GM23338 (cell line): ENCODE data around the gene HGD. TPM values are rescaled to one million over a fixed set of nuclear protein-coding genes. Genes with fewer than 3 reads are reported as not detected.

Experiments
- ATAC-seq: fragments of 200-7000 bp; cut with Tn5 transposase; 3 replicates; pipeline ENCODE4 v1.9.1; 2020
- DNase-seq: peaks from one replicate; pipeline ENCODE4 v3.0.0-alpha.2; 2015; ENCODE audit warnings: low spot score
- H2AFZ ChIP-seq: fragments of 200-600 bp; sonication (generic); 2 replicates; pipeline ENCODE4 v1.8.0; 2016; ENCODE audit warnings: antibody characterized with exemption, mild to moderate bottlenecking, moderate library complexity
- H3F3A ChIP-seq: fragments of 200-600 bp; sonication (generic); replicated peaks from 2 replicates; pipeline ENCODE4 v1.8.0; 2017; ENCODE audit warnings: antibody characterized with exemption, mixed run types, low read depth
- H3K27ac ChIP-seq: fragments of 200-600 bp; sonication (generic); 2 replicates; pipeline ENCODE4 v1.6.1; 2016; ENCODE audit warnings: low read depth
- H3K27me3 ChIP-seq: fragments of 200-600 bp; sonication (generic); 2 replicates; pipeline ENCODE4 v1.8.0; 2016; ENCODE audit warnings: mild to moderate bottlenecking, mixed run types, moderate library complexity; ENCODE audit not compliant: insufficient read depth
- H3K36me3 ChIP-seq: fragments of 200-600 bp; sonication (generic); 2 replicates; pipeline ENCODE4 v1.8.0; 2016; ENCODE audit warnings: mild to moderate bottlenecking; ENCODE audit not compliant: insufficient read depth
- H3K4me1 ChIP-seq: fragments of 200-600 bp; sonication (generic); 2 replicates; pipeline ENCODE4 v1.8.0; 2016; ENCODE audit warnings: mild to moderate bottlenecking, moderate library complexity; ENCODE audit not compliant: insufficient read depth
- H3K4me2 ChIP-seq: fragments of 200-600 bp; sonication (generic); 2 replicates; pipeline ENCODE4 v1.7.1; 2017; ENCODE audit warnings: mixed run types
- H3K4me3 ChIP-seq: fragments of 200-600 bp; sonication (generic); 2 replicates; pipeline ENCODE4 v1.6.1; 2016; ENCODE audit warnings: mixed run types
- H3K79me2 ChIP-seq: fragments of 200-600 bp; sonication (generic); replicated peaks from 2 replicates; pipeline ENCODE4 v1.8.0; 2017; ENCODE audit warnings: mild to moderate bottlenecking; ENCODE audit not compliant: insufficient read depth
- H3K9me2 ChIP-seq: fragments of 200-600 bp; sonication (generic); 2 replicates; pipeline ENCODE4 v1.8.0; 2017; ENCODE audit not compliant: insufficient read depth
- H4K20me1 ChIP-seq: fragments of 200-600 bp; sonication (generic); replicated peaks from 2 replicates; pipeline ENCODE4 v1.8.0; 2017; ENCODE audit warnings: mild to moderate bottlenecking; ENCODE audit not compliant: insufficient read depth
- H3K27ac Mint-ChIP-seq: 2 replicates; pipeline ENCODE4 v1.8.0; 2020; ENCODE audit warnings: inconsistent platforms, mild to moderate bottlenecking, moderate library complexity, mixed read lengths
- H3K27me3 Mint-ChIP-seq: 3 replicates; pipeline ENCODE4 v1.8.0; 2022; ENCODE audit warnings: low read depth, mild to moderate bottlenecking, moderate library complexity, mixed read lengths, inconsistent platforms; ENCODE audit not compliant: insufficient read depth, poor library complexity
- H3K36me3 Mint-ChIP-seq: 3 replicates; pipeline ENCODE4 v1.8.0; 2021; ENCODE audit warnings: low read depth, mild to moderate bottlenecking, inconsistent platforms, moderate library complexity, mixed read lengths
- H3K4me1 Mint-ChIP-seq: 3 replicates; pipeline ENCODE4 v1.8.0; 2020; ENCODE audit warnings: mild to moderate bottlenecking, inconsistent platforms, mixed read lengths
- H3K4me3 Mint-ChIP-seq: 3 replicates; pipeline ENCODE4 v1.8.0; 2021; ENCODE audit warnings: moderate library complexity, mild to moderate bottlenecking, inconsistent platforms, mixed read lengths
- H3K9me3 Mint-ChIP-seq: 3 replicates; pipeline ENCODE4 v1.8.0; 2020; ENCODE audit warnings: moderate library complexity, mild to moderate bottlenecking, inconsistent platforms, mixed read lengths
- CTCF ChIP-seq, 2 experiments: fragments of 200-600 bp in 1 of 2; sonication (generic) in 1 of 2; conservative IDR thresholded peaks; 2 replicates each; pipeline versions ENCODE4 v1.5.1 to v1.6.1; 2016 to 2017; ENCODE audit warnings: antibody characterized with exemption in 2 of 2, low read depth in 2 of 2, mild to moderate bottlenecking in 2 of 2, moderate library complexity in 1 of 2
- EZH2phosphoT487 ChIP-seq: fragments of 200-600 bp; sonication (generic); IDR thresholded peaks from one replicate; pipeline ENCODE4 v1.8.1; 2018; ENCODE audit warnings: antibody characterized with exemption; ENCODE audit not compliant: unreplicated experiment
- NANOG ChIP-seq: IDR thresholded peaks from 2 replicates; pipeline ENCODE4 v1.6.1; 2016; ENCODE audit warnings: antibody characterized with exemption, borderline replicate concordance
- STAT1 ChIP-seq: IDR thresholded peaks from one replicate; pipeline ENCODE4 v1.6.1; 2016; ENCODE audit warnings: antibody characterized with exemption; ENCODE audit not compliant: unreplicated experiment
- ZNF114 ChIP-seq: fragments of 250-450 bp; sonication (Bioruptor Pico); IDR thresholded peaks from 2 replicates; pipeline ENCODE4 v1.5.0; 2020; ENCODE audit warnings: mild to moderate bottlenecking, moderate library complexity
- polyA plus RNA-seq: library from polyadenylated mRNA; unstranded; fragments of >200 nt; fragmentation: Nextera tagmentation; extraction: Ambion mirVana; gene quantifications from 2 replicates; pipeline ENCODE4 v1.2.1, GENCODE V29; 2016
- total RNA-seq: library from RNA; depleted of rRNA; stranded (reverse); fragments of >200 nt; shearing (Covaris generic); gene quantifications from 2 replicates; pipeline ENCODE4 v1.2.3, GENCODE V29; 2014
- TF ChIP-seq, protein P1 (sequence below): IDR thresholded peaks from 2 replicates; pipeline ENCODE4 v1.6.1; 2016; ENCODE audit warnings: antibody characterized with exemption
- TF ChIP-seq, protein P2 (sequence below): IDR thresholded peaks from one replicate; pipeline ENCODE4 v1.6.1; 2018; ENCODE audit warnings: antibody characterized with exemption; ENCODE audit not compliant: unreplicated experiment

HGD gene
- total and polyA plus RNA-seq, 2 experiments from 2014 or later, result not detected

DNA sequence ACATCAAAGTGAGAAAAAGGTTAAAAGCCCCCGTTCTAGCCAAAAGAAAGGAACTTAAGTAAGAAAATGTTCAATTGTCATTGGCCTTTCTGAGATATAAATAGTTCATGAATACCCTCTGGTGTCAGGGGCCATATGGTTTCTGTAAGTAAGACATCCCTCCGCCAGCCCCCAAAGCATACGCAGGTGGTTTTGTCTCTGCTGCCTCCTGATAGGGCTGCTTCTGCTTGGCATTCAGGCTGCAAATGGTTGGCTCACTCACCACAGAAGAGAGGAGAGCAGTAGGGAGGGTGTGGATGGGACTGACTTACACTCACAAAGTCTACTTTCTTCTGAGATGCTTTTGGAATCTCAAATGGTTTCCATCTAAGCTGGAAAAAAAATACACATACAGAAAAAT, 29.8 kb downstream of the HGD start (continued):
- TF ChIP-seq CTCF (conservative IDR thresholded peaks at IDR 0.05; ENCODE audit: low read depth in 2 of 2), result no peak
- TF ChIP-seq, protein P1, sequence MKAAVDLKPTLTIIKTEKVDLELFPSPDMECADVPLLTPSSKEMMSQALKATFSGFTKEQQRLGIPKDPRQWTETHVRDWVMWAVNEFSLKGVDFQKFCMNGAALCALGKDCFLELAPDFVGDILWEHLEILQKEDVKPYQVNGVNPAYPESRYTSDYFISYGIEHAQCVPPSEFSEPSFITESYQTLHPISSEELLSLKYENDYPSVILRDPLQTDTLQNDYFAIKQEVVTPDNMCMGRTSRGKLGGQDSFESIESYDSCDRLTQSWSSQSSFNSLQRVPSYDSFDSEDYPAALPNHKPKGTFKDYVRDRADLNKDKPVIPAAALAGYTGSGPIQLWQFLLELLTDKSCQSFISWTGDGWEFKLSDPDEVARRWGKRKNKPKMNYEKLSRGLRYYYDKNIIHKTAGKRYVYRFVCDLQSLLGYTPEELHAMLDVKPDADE, result no peak

DNA sequence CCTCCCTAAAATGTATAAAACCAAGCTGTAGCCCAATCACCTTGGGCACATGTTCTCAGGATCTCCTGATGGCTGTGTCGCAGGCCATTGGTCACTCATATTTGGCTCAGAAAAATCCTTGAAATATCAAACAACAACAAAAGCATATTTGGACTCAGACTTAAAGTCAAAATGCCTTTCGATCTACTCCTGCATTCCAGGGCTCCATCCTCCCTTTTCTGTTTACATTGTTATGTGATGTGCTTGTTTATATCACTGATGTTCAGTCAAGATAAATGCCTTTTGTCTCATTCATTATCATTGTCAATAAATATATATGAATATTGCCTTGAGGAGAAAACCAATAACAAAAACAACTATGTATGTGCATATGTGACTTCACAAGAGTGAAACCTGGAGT, 31.7 kb downstream of the HGD start:
- DNase-seq (no peak), ATAC-seq (no peak)
- TF ChIP-seq STAT1, result no peak
- TF ChIP-seq NANOG, result no peak
- TF ChIP-seq ZNF114 (CRISPR knock-in tag), result no peak
- TF ChIP-seq EZH2phosphoT487, result no peak
- TF ChIP-seq, protein P2, sequence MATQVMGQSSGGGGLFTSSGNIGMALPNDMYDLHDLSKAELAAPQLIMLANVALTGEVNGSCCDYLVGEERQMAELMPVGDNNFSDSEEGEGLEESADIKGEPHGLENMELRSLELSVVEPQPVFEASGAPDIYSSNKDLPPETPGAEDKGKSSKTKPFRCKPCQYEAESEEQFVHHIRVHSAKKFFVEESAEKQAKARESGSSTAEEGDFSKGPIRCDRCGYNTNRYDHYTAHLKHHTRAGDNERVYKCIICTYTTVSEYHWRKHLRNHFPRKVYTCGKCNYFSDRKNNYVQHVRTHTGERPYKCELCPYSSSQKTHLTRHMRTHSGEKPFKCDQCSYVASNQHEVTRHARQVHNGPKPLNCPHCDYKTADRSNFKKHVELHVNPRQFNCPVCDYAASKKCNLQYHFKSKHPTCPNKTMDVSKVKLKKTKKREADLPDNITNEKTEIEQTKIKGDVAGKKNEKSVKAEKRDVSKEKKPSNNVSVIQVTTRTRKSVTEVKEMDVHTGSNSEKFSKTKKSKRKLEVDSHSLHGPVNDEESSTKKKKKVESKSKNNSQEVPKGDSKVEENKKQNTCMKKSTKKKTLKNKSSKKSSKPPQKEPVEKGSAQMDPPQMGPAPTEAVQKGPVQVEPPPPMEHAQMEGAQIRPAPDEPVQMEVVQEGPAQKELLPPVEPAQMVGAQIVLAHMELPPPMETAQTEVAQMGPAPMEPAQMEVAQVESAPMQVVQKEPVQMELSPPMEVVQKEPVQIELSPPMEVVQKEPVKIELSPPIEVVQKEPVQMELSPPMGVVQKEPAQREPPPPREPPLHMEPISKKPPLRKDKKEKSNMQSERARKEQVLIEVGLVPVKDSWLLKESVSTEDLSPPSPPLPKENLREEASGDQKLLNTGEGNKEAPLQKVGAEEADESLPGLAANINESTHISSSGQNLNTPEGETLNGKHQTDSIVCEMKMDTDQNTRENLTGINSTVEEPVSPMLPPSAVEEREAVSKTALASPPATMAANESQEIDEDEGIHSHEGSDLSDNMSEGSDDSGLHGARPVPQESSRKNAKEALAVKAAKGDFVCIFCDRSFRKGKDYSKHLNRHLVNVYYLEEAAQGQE, result no peak
- TF ChIP-seq, protein P1, result no peak

More for the DNA sequence above, 31.7 kb downstream of the HGD start:
- H3K27me3 Mint-ChIP-seq, result peaks cover 4% of the 10 kb centered on the region
- no peak overlapping the region for H3K27ac ChIP-seq
- 0 out of 2 replicates have a peak overlapping the region, but pooled peaks have one; percentile 43 for H2AFZ ChIP-seq
- peaks cover 6% of the 10 kb centered on the region for H3K9me2 ChIP-seq
- no peaks in the 10 kb centered on the region for H3K36me3 ChIP-seq
- no peaks in the 10 kb centered on the region for H3K27me3 ChIP-seq
- H4K20me1 ChIP-seq, result no peaks in the 10 kb centered on the region
- no peak overlapping the region for H3K4me3 Mint-ChIP-seq
- no peaks in the 10 kb centered on the region for H3K36me3 Mint-ChIP-seq
- no peak overlapping the region for H3K4me2 ChIP-seq
- H3F3A ChIP-seq, result no peaks in the 10 kb centered on the region
- H3K79me2 ChIP-seq, result no peaks in the 10 kb centered on the region
- no peaks in the 10 kb centered on the region; the same call in 2 of the 3 replicates for H3K9me3 Mint-ChIP-seq
- no peak overlapping the region for H3K4me3 ChIP-seq
- no peaks in the 10 kb centered on the region for H3K4me1 ChIP-seq
- H3K27ac Mint-ChIP-seq, result no peak overlapping the region
- peaks cover 7% of the 10 kb centered on the region; the same call in 2 of the 3 replicates for H3K4me1 Mint-ChIP-seq
